Small intestine (tissue), 16 donors: ENCODE measurements around the gene ZNF892. TPM values are rescaled to one million over a fixed set of nuclear protein-coding genes. Genes with fewer than 3 reads are reported as not detected.

Experiments used
- DNase-seq, 2 donors: peaks; one replicate each; pipeline versions ENCODE4 v3.0.0 to v3.0.0-alpha.2; 2013
- FAIRE-seq: peaks from 2 replicates; lab custom pipeline; 2012; peaks lifted over from hg19 to GRCh38; lab: Jason Lieb, UNC
- H3K27ac ChIP-seq, 3 donors: one replicate each; pipeline ENCODE4 v1.5.1; 2013; ENCODE audit warnings: low read length in 2 of 3, mild to moderate bottlenecking in 2 of 3, control low read depth in 1 of 3, inconsistent platforms in 1 of 3, low read depth in 1 of 3, moderate library complexity in 1 of 3
- H3K27me3 ChIP-seq, 3 donors: one replicate each; pipeline ENCODE4 v1.6.1; 2013; ENCODE audit warnings: low read length in 3 of 3, inconsistent platforms in 1 of 3; ENCODE audit not compliant: control insufficient read depth in 3 of 3, insufficient read depth in 3 of 3
- H3K36me3 ChIP-seq, 3 donors: one replicate each; pipeline ENCODE4 v1.6.1; 2013; ENCODE audit warnings: low read length in 3 of 3, inconsistent platforms in 1 of 3, low read depth in 1 of 3, mild to moderate bottlenecking in 1 of 3, moderate library complexity in 1 of 3; ENCODE audit not compliant: control insufficient read depth in 3 of 3, insufficient read depth in 2 of 3
- H3K4me1 ChIP-seq, 3 donors: one replicate each; pipeline ENCODE4 v1.6.1; 2013; ENCODE audit warnings: low read length in 2 of 3, inconsistent platforms in 1 of 3, low read depth in 1 of 3, mild to moderate bottlenecking in 1 of 3, moderate library complexity in 1 of 3; ENCODE audit not compliant: control insufficient read depth in 3 of 3, insufficient read depth in 2 of 3
- H3K4me3 ChIP-seq, 3 donors: one replicate each; pipeline ENCODE4 v1.5.1; 2013; ENCODE audit warnings: low read length in 3 of 3, control low read depth in 1 of 3, inconsistent platforms in 1 of 3, low read depth in 1 of 3, mild to moderate bottlenecking in 1 of 3, moderate library complexity in 1 of 3
- H3K9me3 ChIP-seq, 2 donors: one replicate each; pipeline ENCODE4 v1.6.1; 2013; ENCODE audit warnings: low read depth in 1 of 2, low read length in 1 of 2; ENCODE audit not compliant: control insufficient read depth in 2 of 2, insufficient read depth in 1 of 2
- WGBS, 3 donors: extraction: QIAGEN DNeasy Blood & Tissue Kit; methylation state at CpG; one replicate each; pipeline ENCODE4 v1.1.7; 2013; 5-methylcytosine and 5-hydroxymethylcytosine counted together
- long read RNA-seq, 10 donors: transcript quantifications; one replicate each; lab custom pipeline, GENCODE V29; 2026
- polyA plus RNA-seq, 4 donors: library from polyadenylated mRNA; stranded (reverse) in 3 of 4; unstranded in 1 of 4; fragments of 200-250 nt in 3 of 4; fragments of 120-200 nt in 1 of 4; gene quantifications; one replicate each; pipeline versions ENCODE4 v1.2.1 to v1.2.3, GENCODE V29; 2013
- donor health status: healthy with polysubstance abuse.
- donor health status: control.
- donor health status: control.
- donor health status: Bipolar disorder and iron deficiency.
- donor health status: healthy.

The ZNF892 gene
- polyA plus RNA-seq: 1 to 10 TPM in 1 of 4 donors, under 1 TPM in 1, not detected in 2; 0.66 to 1.2 TPM
- long read RNA-seq, donor 1: 0 reads
- long read RNA-seq, donor 2: 0 reads
- long read RNA-seq, donor 3: 0 reads
- long read RNA-seq, donor 4: 0 reads
- long read RNA-seq, donor 5: 0 reads
- long read RNA-seq, donor 6: 0 reads
- long read RNA-seq, donor 7: 0 reads
- long read RNA-seq, donor 8: 0 reads
- long read RNA-seq, donor 9: 0 reads
- long read RNA-seq, donor 10, partial matches to known transcripts: 0 of 1 reads
- long read RNA-seq, donor 10, other reads (novel, unspliced or antisense): 0 of 1 reads

DNA sequence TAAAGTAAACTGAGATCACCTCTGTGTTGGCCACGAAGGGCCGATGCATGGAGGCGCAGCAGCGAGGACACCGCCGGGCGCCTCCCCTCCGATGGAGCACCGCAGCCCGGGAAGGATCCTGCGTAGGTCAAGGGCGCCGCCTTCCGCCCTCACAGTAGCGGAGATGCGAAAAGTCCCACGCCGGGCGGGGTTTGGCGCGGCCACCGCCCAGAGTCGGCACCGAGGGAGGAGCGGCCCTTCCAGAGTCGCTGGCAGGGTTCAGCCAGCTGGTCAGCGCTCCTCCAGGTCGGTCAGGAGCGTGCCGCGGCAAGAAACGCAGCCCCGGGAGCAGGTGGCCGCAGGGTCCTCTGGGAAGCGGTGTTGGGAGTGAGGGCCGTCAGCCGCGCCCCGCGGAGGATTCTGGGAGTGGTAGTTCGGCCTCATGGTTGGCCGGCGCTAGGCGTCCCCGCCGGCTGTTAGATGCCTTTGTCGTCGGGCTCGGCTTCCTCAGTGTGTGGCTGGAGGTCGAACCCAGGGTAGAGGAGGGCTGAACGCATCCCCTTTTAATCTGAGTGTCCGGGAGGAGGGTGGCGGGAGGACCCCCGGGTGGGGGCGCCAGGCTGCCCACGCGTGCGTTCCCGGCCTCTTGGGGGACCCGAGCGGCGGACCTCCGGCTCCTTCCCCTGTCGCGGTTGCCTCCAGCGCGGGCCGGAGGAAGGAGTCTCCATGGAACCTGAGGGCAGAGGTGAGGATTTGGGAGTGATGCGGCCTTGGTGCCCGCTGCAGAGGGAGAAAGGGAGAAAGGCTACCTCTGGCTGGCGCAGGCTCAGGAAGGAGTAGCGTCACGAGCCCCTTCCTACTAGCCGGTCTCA is at the start of gene ZNF892:
TSS of gene ZNF892 (plus strand) at position 411 of the 851 bp plus-strand sequence. CDS start at position 706, 295 bp downstream.
- Histone ChIP-seq H3K36me3 (peaks cover 0 to 7% (median 2%) of the 10 kb centered on the region in 3 donors), H3K4me1 (peaks cover 0 to 4% (median 0%) of the 10 kb centered on the region in 3 donors), H3K27ac (peak within 1 kb of the TSS; percentile 77 to 93 (median 80)), H3K4me3 (peak within 1 kb of the TSS; percentile 61 to 76 (median 67)), H3K9me3 (peaks cover 0 to 21% of the 10 kb centered on the region in 2 donors), H3K27me3 (no peaks in the 10 kb centered on the region)
- whole genome bisulfite sequencing, 3 donors: 1 to 2% (median 2%) methylated on average over 70 to 74 of the region's 74 CpGs
- no peak for FAIRE-seq
- DNase-seq: peak; percentile 92 to 96

- peaks cover 0 to 35% of the 10 kb centered on the region in 2 donors for H3K9me3 ChIP-seq
- peaks cover 3 to 26% (median 5%) of the 10 kb centered on the region in 3 donors for H3K36me3 ChIP-seq
- H3K4me1 ChIP-seq: peaks cover 0 to 4% (median 0%) of the 10 kb centered on the region in 3 donors
- no peak for FAIRE-seq
- H3K27me3 ChIP-seq: no peaks in the 10 kb centered on the region
- peak overlapping the region; percentile 5 to 68 (median 14) for H3K27ac ChIP-seq
- peak in 1 of 2 donors; percentile 74 for DNase-seq
- peak overlapping the region; percentile 65 to 80 (median 70) for H3K4me3 ChIP-seq
- 26 to 60% (median 43%) methylated on average over 10 of the region's 10 CpGs for WGBS, 3 donors
These were observed 48.9 kb upstream of the ZNF892 start for GRCh38 chr2:95158441-95158840.

GRCh38 chr2:95158891-95159619 is 48.3 kb upstream of the ZNF892 start:
- WGBS, 3 donors: 1 to 5% (median 2%) methylated on average over 35 to 58 of the region's 58 CpGs
- Histone ChIP-seq H3K27ac (peak overlapping the region; percentile 5 to 68 (median 41)), H3K9me3 (peaks cover 0 to 30% of the 10 kb centered on the region in 2 donors), H3K4me1 (peaks cover 0 to 4% (median 0%) of the 10 kb centered on the region in 3 donors), H3K36me3 (peaks cover 2 to 24% (median 4%) of the 10 kb centered on the region in 3 donors), H3K4me3 (peak overlapping the region; percentile 65 to 80 (median 70)), H3K27me3 (no peaks in the 10 kb centered on the region)
- FAIRE-seq (no peak), DNase-seq (peak; percentile 51 to 77)

GRCh38 chr2:95159690-95160449 is 47.5 kb upstream of the ZNF892 start, which contains the start of gene ZNF514:
Gene ZNF514 (minus strand): TSS chr2:95159848. CDS start chr2:95153253, 6,595 bp downstream.
- no peaks in the 10 kb centered on the region for H3K27me3 ChIP-seq
- H3K9me3 ChIP-seq: peaks cover 0 to 24% of the 10 kb centered on the region in 2 donors
- peaks cover 0 to 21% (median 0%) of the 10 kb centered on the region in 3 donors for H3K36me3 ChIP-seq
- FAIRE-seq: no peak
- H3K4me3 ChIP-seq: peak within 1 kb of the TSS; percentile 66 to 80 (median 70)
- H3K4me1 ChIP-seq: peaks cover 0 to 7% (median 0%) of the 10 kb centered on the region in 3 donors
- peak within 1 kb of the TSS; percentile 5 to 77 (median 67) for H3K27ac ChIP-seq
- DNase-seq: peak; percentile 67 to 88
- 6 to 10% (median 9%) methylated on average over 46 to 64 of the region's 64 CpGs for WGBS, 3 donors

- Histone ChIP-seq H3K9me3 (no peaks in the 10 kb centered on the region), H3K4me1 (peaks cover 0 to 8% (median 6%) of the 10 kb centered on the region in 3 donors), H3K36me3 (no peaks in the 10 kb centered on the region), H3K27me3 (no peaks in the 10 kb centered on the region), H3K4me3 (peak overlapping the region; percentile 46 to 85 (median 78)), H3K27ac (peak overlapping the region; percentile 70 to 94 (median 80))
- WGBS, 3 donors: 0 to 1% (median 1%) methylated on average over 9 of the region's 9 CpGs
- FAIRE-seq: no peak
- no peak for DNase-seq
These were observed 42.3 kb upstream of the ZNF892 start for GRCh38 chr2:95165030-95165370.

- DNase-seq (peak; percentile 99), FAIRE-seq (no peak)
- Histone ChIP-seq H3K36me3 (no peaks in the 10 kb centered on the region), H3K9me3 (no peaks in the 10 kb centered on the region), H3K27me3 (no peaks in the 10 kb centered on the region), H3K27ac (peak within 1 kb of the TSS; percentile 70 to 94 (median 80)), H3K4me1 (peaks cover 0 to 8% (median 6%) of the 10 kb centered on the region in 3 donors), H3K4me3 (peak within 1 kb of the TSS; percentile 46 to 85 (median 78))
- WGBS, 3 donors: 0 to 1% (median 0%) methylated on average over 56 of the region's 56 CpGs
These were observed 41.8 kb upstream of the ZNF892 start, which contains the start of gene ZNF2 for GRCh38 chr2:95165371-95166064. Gene ZNF2 (plus strand): TSS chr2:95165809. CDS start chr2:95176227, 10,418 bp downstream.
